IPS-20b (cell line): ENCODE data around the gene SFMBT1.

Experiments used
- H3K27ac ChIP-seq: one replicate; pipeline ENCODE4 v1.5.1; 2013; ENCODE audit warnings: low read length
- H3K27me3 ChIP-seq: 2 replicates; pipeline ENCODE4 v1.6.1; 2013; ENCODE audit warnings: mild to moderate bottlenecking, low read length, inconsistent platforms; ENCODE audit not compliant: insufficient read depth
- H3K36me3 ChIP-seq: 2 replicates; pipeline ENCODE4 v1.6.1; 2013; ENCODE audit warnings: low read depth, mild to moderate bottlenecking, inconsistent platforms, low read length, moderate library complexity; ENCODE audit not compliant: insufficient read depth
- H3K4me1 ChIP-seq: 2 replicates; pipeline ENCODE4 v1.6.1; 2013; ENCODE audit warnings: mild to moderate bottlenecking, control low read depth, inconsistent platforms, low read length, moderate library complexity; ENCODE audit not compliant: insufficient read depth
- H3K4me3 ChIP-seq: 2 replicates; pipeline ENCODE4 v1.5.1; 2013; ENCODE audit warnings: mild to moderate bottlenecking, low read length, inconsistent platforms
- H3K9ac ChIP-seq: 2 replicates; pipeline ENCODE4 v1.6.1; 2013; ENCODE audit warnings: low read depth, mild to moderate bottlenecking, inconsistent platforms, low read length, moderate library complexity
- H3K9me3 ChIP-seq: 2 replicates; pipeline ENCODE4 v1.6.1; 2013; ENCODE audit warnings: mild to moderate bottlenecking, low read depth, low read length, inconsistent platforms; ENCODE audit not compliant: insufficient read depth

SFMBT1 gene

GRCh38 chr3:52978109-52978754, 67.6 kb downstream of the SFMBT1 start:
- no peaks in the 10 kb centered on the region for H3K27me3 ChIP-seq
- no peaks in the 10 kb centered on the region for H3K4me1 ChIP-seq
- no peaks in the 10 kb centered on the region for H3K9me3 ChIP-seq
- no peak overlapping the region for H3K4me3 ChIP-seq
- no peak overlapping the region for H3K27ac ChIP-seq
- H3K36me3 ChIP-seq = no peaks in the 10 kb centered on the region
- no peak overlapping the region for H3K9ac ChIP-seq

DNA sequence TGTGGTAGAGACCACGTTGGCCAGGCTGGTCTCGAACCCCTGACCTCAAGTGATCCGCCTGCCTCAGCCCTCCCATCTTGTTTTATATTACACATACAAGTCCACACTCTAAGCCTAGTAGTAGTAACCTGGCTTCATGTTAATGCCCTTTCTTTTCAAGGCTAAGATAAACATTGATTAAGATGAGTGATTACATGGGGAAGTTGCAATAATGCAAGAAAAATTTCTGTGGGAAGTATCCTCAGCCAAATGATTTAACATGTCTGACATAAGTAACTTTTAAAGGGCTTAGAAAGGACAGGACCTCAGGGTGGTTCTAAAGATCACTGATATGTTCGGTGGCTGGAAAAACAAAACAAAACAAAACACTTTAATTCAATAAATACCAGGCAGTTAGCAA, 72.1 kb downstream of the SFMBT1 start:
- Histone ChIP-seq H3K4me3 (no peak overlapping the region), H3K36me3 (no peaks in the 10 kb centered on the region), H3K4me1 (no peaks in the 10 kb centered on the region), H3K27ac (no peak overlapping the region), H3K9ac (no peak overlapping the region), H3K27me3 (no peaks in the 10 kb centered on the region), H3K9me3 (no peaks in the 10 kb centered on the region)

DNA sequence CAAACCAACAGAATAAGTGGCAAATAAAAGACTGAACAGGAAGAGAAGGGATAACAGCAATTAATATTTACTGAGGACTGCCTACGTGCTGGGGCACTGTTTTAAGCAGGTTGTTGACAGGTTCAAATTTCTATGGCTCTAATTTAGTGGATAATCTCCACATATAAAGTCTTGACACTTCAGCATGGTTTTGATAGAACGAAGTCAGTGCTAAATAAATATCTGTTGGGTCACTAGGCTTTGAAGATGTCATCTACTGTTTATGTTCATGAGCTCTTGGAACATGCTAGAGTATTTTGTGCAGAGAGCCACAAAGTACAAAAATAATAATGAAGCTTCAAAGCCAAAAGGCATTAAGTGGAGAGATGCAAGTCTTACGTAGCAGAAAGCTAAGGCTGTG, 74.0 kb downstream of the SFMBT1 start:
- H3K4me3 ChIP-seq = no peak overlapping the region
- no peak overlapping the region for H3K9ac ChIP-seq
- H3K9me3 ChIP-seq = no peaks in the 10 kb centered on the region
- no peaks in the 10 kb centered on the region for H3K4me1 ChIP-seq
- no peaks in the 10 kb centered on the region for H3K27me3 ChIP-seq
- H3K36me3 ChIP-seq = no peaks in the 10 kb centered on the region
- H3K27ac ChIP-seq = no peak overlapping the region

DNA sequence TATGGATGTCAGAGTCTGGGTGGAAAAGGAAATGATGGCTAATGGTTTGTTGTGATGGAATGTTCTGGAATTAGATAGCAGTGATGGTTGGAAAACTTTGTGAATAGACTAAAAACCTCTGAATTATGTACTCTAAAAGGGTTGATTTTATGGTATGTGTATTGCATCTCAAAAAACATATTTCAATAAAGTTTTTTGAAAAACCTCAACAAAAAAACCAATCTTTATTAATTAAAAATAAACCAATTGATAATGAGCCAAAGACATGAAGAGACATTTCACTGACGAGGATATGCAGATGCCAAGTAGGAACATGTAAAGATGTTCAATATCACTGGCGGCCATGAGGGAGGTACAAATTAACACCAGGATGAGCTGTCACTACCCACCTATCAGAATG, 78.5 kb downstream of the SFMBT1 start:
- no peaks in the 10 kb centered on the region for H3K4me1 ChIP-seq
- no peak overlapping the region for H3K9ac ChIP-seq
- H3K27ac ChIP-seq = no peak overlapping the region
- H3K27me3 ChIP-seq = no peaks in the 10 kb centered on the region
- H3K9me3 ChIP-seq = no peaks in the 10 kb centered on the region
- H3K4me3 ChIP-seq = no peak overlapping the region
- H3K36me3 ChIP-seq = no peaks in the 10 kb centered on the region

DNA sequence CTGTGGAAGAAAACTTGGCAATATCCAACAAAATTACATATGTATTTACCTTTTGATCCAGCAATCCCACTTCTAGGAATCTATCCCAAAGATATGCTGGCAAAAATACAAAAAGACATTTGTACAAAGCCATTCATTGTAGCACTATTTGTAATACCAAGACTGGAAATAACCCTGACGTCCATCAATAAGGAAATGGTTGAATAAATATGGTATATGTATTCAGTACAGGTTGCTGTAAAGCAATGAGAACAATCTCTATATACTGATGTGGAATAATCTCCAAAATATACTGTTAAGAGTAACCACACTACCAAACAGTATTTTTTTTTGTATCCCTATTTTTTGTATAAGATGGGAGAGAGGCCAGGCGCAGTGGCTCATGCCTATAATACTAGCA, 83.7 kb downstream of the SFMBT1 start:
- no peak overlapping the region for H3K9ac ChIP-seq
- no peak overlapping the region for H3K27ac ChIP-seq
- H3K4me1 ChIP-seq = no peaks in the 10 kb centered on the region
- no peaks in the 10 kb centered on the region for H3K27me3 ChIP-seq
- no peaks in the 10 kb centered on the region for H3K36me3 ChIP-seq
- no peak overlapping the region for H3K4me3 ChIP-seq
- no peaks in the 10 kb centered on the region for H3K9me3 ChIP-seq

DNA sequence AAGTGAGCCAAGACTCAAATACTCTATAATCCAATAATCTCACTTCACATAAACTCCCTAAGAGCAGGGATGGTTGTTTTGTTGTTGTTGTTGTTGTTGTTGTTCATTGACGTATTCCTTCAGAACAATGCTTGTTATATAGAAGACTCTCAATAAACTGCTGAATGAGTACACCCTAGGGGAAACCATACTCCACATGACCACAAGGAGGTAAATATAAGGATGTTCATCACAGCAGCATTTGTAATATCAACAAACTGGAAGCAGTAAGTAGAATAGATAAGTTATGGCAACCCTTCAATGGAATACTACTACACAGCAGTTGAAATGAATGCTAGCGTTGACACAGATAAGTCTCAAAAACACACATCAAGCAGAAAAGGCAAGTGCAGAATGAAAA, 86.1 kb downstream of the SFMBT1 start:
- Histone ChIP-seq H3K9me3 (no peaks in the 10 kb centered on the region), H3K9ac (no peak overlapping the region), H3K4me1 (no peaks in the 10 kb centered on the region)

DNA sequence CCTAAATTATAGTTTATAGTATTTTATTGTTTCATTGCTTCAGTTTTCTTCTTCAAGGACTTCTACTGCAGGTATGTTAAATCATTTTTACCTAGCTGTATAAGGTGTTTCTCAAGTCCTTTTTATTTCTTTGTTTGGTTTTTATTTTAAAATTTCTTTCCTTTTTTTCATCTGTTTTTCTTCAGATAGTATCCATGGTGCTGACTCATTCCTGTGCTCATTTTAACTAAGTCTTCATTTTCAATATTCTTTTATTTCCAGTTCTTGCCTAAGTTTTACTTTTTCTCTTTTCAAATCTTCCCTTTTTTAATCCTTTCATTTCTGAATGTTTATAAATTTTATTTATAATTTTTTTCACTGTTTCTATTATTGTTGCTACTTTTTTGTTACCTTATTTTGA, 106.3 kb downstream of the SFMBT1 start:
- H3K36me3 ChIP-seq = 0 out of 2 replicates have a peak, but pooled peaks cover 5% of the 10 kb centered on the region

More for the DNA sequence above, 86.1 kb downstream of the SFMBT1 start:
- H3K36me3 ChIP-seq = no peaks in the 10 kb centered on the region
- H3K27me3 ChIP-seq = no peaks in the 10 kb centered on the region
- no peak overlapping the region for H3K27ac ChIP-seq
- no peak overlapping the region for H3K4me3 ChIP-seq

GRCh38 chr3:52934630-52935530, 111.0 kb downstream of the SFMBT1 start:
- no peak overlapping the region for H3K9ac ChIP-seq

More for the DNA sequence above, 106.3 kb downstream of the SFMBT1 start:
- H3K9me3 ChIP-seq = no peaks in the 10 kb centered on the region
- H3K4me3 ChIP-seq = no peak overlapping the region
- no peaks in the 10 kb centered on the region for H3K27me3 ChIP-seq
- H3K4me1 ChIP-seq = no peaks in the 10 kb centered on the region
- no peak overlapping the region for H3K9ac ChIP-seq
- H3K27ac ChIP-seq = no peak overlapping the region

GRCh38 chr3:52931889-52932288, 114.0 kb downstream of the SFMBT1 start:
- peaks cover 7% of the 10 kb centered on the region for H3K36me3 ChIP-seq
- H3K9me3 ChIP-seq = no peaks in the 10 kb centered on the region
- H3K4me1 ChIP-seq = no peaks in the 10 kb centered on the region
- H3K4me3 ChIP-seq = no peak overlapping the region
- no peak overlapping the region for H3K9ac ChIP-seq
- no peaks in the 10 kb centered on the region for H3K27me3 ChIP-seq
- H3K27ac ChIP-seq = no peak overlapping the region

More at GRCh38 chr3:52934630-52935530, 111.0 kb downstream of the SFMBT1 start:
- H3K27ac ChIP-seq = no peak overlapping the region
- no peak overlapping the region for H3K4me3 ChIP-seq
- H3K4me1 ChIP-seq = no peaks in the 10 kb centered on the region
- no peaks in the 10 kb centered on the region for H3K9me3 ChIP-seq
- no peaks in the 10 kb centered on the region for H3K27me3 ChIP-seq
- peaks cover 4% of the 10 kb centered on the region; the same call in 1 of the 2 replicates for H3K36me3 ChIP-seq

- Histone ChIP-seq H3K4me3 (no peak overlapping the region), H3K27me3 (no peaks in the 10 kb centered on the region), H3K4me1 (no peaks in the 10 kb centered on the region), H3K9ac (no peak overlapping the region), H3K27ac (no peak overlapping the region), H3K36me3 (peaks cover 8% of the 10 kb centered on the region), H3K9me3 (no peaks in the 10 kb centered on the region)
Measured at GRCh38 chr3:52931328-52931727, 114.5 kb downstream of the SFMBT1 start.

GRCh38 chr3:52930748-52931147, 115.1 kb downstream of the SFMBT1 start:
- Histone ChIP-seq H3K9ac (no peak overlapping the region), H3K9me3 (no peaks in the 10 kb centered on the region), H3K36me3 (peaks cover 12% of the 10 kb centered on the region)

GRCh38 chr3:52926554-52926953, 119.3 kb downstream of the SFMBT1 start:
- no peaks in the 10 kb centered on the region for H3K9me3 ChIP-seq
- no peak overlapping the region for H3K27ac ChIP-seq
- H3K36me3 ChIP-seq = peaks cover 28% of the 10 kb centered on the region
- H3K9ac ChIP-seq = no peak overlapping the region
- no peaks in the 10 kb centered on the region for H3K27me3 ChIP-seq
- H3K4me3 ChIP-seq = no peak overlapping the region
- no peaks in the 10 kb centered on the region for H3K4me1 ChIP-seq

More at GRCh38 chr3:52930748-52931147, 115.1 kb downstream of the SFMBT1 start:
- H3K27ac ChIP-seq = no peak overlapping the region
- H3K27me3 ChIP-seq = no peaks in the 10 kb centered on the region
- H3K4me1 ChIP-seq = no peaks in the 10 kb centered on the region
- no peak overlapping the region for H3K4me3 ChIP-seq
